Thyroid gland (tissue), 4 donors: Measurements from ENCODE around the gene TGM2. TPM values are rescaled to one million over a fixed set of nuclear protein-coding genes. Genes with fewer than 3 reads are reported as not detected.
A peak's percentile ranks its signal among the peaks of the same experiment; 100 is the strongest.

ENCODE experiments used
- DNase-seq, 2 donors: peaks; one replicate each; pipeline ENCODE4 v3.0.0-alpha.2; 2019
- H3K27ac ChIP-seq, 3 donors: fragments of 200-600 bp; sonication (generic); 1 replicate in 2 of 3; 2 replicates in 1 of 3; pipeline ENCODE4 v1.5.1; 2016 to 2019; ENCODE audit warnings: mild to moderate bottlenecking in 1 of 3, moderate library complexity in 1 of 3
- H3K27me3 ChIP-seq: fragments of 200-600 bp; sonication (generic); one replicate; pipeline ENCODE4 v1.5.1; 2019
- H3K36me3 ChIP-seq, 2 donors: fragments of 200-600 bp; sonication (generic); one replicate each; pipeline ENCODE4 v1.5.1; 2016 to 2019
- H3K4me1 ChIP-seq, 2 donors: fragments of 200-600 bp; sonication (generic); one replicate each; pipeline ENCODE4 v1.5.1; 2017 to 2019
- H3K4me3 ChIP-seq, 3 donors: fragments of 200-600 bp; sonication (generic); replicated peaks in 1 of 3; 1 replicate in 2 of 3; 2 replicates in 1 of 3; pipeline ENCODE4 v1.5.1; 2016; ENCODE audit warnings: mild to moderate bottlenecking in 1 of 3
- H3K9me3 ChIP-seq: fragments of 200-600 bp; sonication (generic); one replicate; pipeline ENCODE4 v1.5.1; 2017
- POLR2A ChIP-seq, 2 donors: fragments of 450-650 bp; IDR thresholded peaks; one replicate each; pipeline ENCODE4 v1.6.1; 2017; ENCODE audit warnings: antibody characterized with exemption in 2 of 2, mild to moderate bottlenecking in 2 of 2, moderate library complexity in 1 of 2
- WGBS, 2 donors: methylation state at CpG; one replicate each; pipeline ENCODE4 v1.1.5; 2017; 5-methylcytosine and 5-hydroxymethylcytosine counted together
- intact Hi-C: fragments of 100-400 bp; cut with DNase I; formaldehyde crosslinking; loops from one replicate; pipeline ENCODE4 v1.15.1; 2023
- total RNA-seq, 4 donors: library from RNA; depleted of rRNA; stranded (reverse); fragments of >200 nt; gene quantifications; one replicate each; pipeline ENCODE4 v1.2.3, GENCODE V29; 2016
- TF ChIP-seq, protein P1 (sequence below), 6 experiments: fragments of 200-600 bp in 3 of 6; fragments of 450-650 bp in 3 of 6; sonication (generic) in 3 of 6; IDR thresholded peaks; one replicate each; pipeline ENCODE4 v1.5.1; 2016 to 2019; ENCODE audit warnings: antibody characterized with exemption in 6 of 6, mild to moderate bottlenecking in 2 of 6, inconsistent platforms in 1 of 6, moderate library complexity in 1 of 6

The TGM2 gene
- total RNA-seq, 4 donors from 2014 or later, result 16.9 to 133 (median 18.4) TPM

DNA sequence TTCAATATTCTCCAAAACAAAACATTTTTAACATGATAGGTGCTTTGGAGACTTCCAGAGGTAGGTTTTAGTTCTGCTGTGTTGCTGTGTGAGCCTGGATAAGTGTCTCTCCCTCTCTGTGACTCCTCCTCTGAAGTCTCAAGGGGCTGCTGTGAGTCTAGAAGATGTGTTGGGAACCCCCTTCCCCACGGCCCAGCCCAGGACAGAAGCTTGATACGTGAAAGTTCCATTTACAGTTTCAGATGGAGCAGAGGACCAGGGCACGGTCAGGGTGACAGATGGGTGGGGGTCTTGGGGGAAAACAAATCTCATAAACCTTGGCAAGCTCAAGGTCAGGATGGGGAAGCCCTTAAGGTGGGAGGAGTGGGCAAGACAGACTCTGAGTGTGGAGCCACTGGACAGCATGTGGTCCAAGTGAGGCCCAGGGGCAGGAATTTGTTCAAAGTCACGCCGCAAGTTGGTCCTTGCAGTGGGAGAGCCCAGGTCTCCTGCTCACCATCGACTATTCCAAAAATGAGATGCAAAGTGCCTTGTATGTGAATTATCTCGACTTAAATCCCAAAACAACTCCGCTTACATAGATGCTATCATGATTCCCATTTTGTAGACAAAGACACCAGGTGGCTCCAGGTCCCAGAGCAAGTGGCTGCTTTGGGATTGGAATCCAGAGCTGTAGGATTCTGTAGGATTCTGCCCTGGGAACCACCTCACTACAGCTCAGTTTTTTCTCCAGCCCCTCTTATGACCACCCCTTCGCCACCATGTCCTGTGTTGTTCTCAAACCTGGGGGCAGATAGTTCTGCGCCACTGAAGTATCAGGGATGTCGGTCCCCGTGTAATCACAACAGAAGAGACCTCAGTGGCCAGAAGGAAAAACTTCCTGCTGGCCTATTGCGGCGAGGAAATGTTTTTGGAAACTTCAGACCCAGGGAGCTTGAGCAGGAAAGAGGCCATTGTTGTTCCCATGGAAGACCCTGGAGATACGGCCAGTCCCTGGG is 1.9 kb downstream of the TGM2 start:
- Histone ChIP-seq H3K27me3 (no peaks in the 10 kb centered on the region), H3K9me3 (no peaks in the 10 kb centered on the region), H3K4me3 (no peak overlapping the region), H3K27ac (peak overlapping the region in 2 of 3 donors; percentile 5 to 31), H3K4me1 (peaks cover 0 to 24% of the 10 kb centered on the region in 2 donors), H3K36me3 (no peaks in the 10 kb centered on the region)
- 67 to 71% methylated on average over 15 of the region's 15 CpGs for WGBS, 2 donors
- no peak for TF ChIP-seq POLR2A (IDR thresholded peaks at IDR 0.05)
- TF ChIP-seq, protein P1, sequence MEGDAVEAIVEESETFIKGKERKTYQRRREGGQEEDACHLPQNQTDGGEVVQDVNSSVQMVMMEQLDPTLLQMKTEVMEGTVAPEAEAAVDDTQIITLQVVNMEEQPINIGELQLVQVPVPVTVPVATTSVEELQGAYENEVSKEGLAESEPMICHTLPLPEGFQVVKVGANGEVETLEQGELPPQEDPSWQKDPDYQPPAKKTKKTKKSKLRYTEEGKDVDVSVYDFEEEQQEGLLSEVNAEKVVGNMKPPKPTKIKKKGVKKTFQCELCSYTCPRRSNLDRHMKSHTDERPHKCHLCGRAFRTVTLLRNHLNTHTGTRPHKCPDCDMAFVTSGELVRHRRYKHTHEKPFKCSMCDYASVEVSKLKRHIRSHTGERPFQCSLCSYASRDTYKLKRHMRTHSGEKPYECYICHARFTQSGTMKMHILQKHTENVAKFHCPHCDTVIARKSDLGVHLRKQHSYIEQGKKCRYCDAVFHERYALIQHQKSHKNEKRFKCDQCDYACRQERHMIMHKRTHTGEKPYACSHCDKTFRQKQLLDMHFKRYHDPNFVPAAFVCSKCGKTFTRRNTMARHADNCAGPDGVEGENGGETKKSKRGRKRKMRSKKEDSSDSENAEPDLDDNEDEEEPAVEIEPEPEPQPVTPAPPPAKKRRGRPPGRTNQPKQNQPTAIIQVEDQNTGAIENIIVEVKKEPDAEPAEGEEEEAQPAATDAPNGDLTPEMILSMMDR (IDR thresholded peaks at IDR 0.05), result no peak
- DNase-seq, result no peak
- intact Hi-C loops, result loop anchor here (5.0 kb wide), 1 partner anchor 86 kb away; no protein-coding TSS in a partner anchor

DNA sequence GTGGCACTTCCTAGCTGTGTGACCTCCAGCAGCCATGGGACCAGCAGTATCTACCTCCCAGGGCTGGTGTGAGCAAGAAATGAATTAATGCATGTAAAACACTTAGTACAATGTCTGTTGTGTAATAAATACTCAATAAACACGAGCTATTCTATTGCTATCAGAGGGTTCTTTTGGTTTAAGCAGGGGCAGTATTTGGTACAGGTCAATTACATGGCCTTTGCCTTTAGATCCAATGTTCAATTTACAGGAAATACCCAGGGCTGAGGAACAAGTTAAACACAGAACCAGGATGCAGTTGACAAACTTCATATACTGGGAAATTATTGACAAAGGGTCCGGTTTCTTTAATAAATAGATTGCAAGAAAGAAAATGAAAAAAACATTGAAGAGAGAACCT is 2.9 kb downstream of the TGM2 start:
- Histone ChIP-seq H3K27ac (no peak overlapping the region), H3K4me3 (no peak overlapping the region), H3K36me3 (no peaks in the 10 kb centered on the region), H3K4me1 (peaks cover 3 to 26% of the 10 kb centered on the region in 2 donors), H3K9me3 (no peaks in the 10 kb centered on the region), H3K27me3 (no peaks in the 10 kb centered on the region)
- DNase-seq, result no peak
- intact Hi-C loops, result loop anchor here (5.0 kb wide), 1 partner anchor 85 kb away; no protein-coding TSS in a partner anchor
- TF ChIP-seq, protein P1 (IDR thresholded peaks at IDR 0.05), result no peak
- no peak for TF ChIP-seq POLR2A (IDR thresholded peaks at IDR 0.05)
- WGBS, 2 donors, result 77 to 79% methylated on average over 2 of the region's 2 CpGs

DNA sequence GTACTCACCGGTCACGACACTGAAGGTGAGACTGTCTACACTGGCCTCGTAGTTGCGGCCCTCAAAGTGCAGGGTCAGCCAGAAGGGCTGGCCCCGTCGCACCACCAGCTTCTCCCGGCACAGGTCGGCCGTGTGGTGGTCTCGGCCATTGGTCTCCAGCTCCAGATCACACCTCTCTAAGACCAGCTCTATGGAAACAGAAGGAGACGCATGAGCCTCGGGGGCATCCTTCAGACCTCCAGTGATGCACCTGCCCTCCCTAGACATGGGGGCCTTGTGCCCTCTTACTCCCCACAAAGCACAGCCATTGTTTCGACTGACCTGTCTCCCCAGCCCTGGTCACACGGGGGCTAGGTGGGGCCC is 3.7 kb downstream of the TGM2 start:
- no peaks in the 10 kb centered on the region for H3K36me3 ChIP-seq

DNA sequence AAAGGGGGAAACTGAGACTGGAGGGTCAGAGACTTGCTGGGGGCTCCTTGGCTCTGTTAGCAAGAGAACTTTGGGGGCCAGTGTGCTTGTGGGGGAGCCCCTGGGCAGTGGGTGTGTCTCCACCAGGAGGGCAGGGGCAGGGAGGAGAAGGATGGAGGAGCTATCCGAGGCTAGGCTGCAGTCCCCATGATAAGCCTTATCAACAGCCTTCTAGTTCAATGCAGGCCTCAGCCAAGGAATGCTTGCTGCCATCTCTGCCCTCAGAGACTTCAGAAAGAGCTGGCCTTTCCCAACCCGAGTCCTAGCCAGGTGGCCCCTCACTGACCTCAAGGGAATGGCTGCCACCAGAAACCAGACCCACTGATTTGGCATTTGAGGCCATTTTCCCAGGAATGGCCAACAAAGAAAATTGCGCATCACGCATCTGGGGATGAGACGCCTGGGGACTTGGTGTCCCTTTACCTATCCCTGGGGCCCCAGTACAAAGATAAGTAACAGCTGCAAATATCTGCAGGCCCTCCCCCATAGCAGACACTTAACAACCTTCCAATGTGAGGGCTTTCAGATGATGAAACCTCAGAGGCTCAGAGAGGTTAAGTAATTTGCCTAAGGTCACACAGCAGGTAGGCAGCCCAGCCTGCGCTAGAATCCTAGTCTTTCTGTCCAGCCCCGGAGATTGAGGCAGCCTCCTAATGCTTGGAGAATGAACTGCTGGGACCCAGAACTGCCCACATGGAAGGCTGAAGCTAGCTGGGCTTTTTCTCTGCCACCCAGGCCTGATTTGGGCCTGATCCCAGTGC is 4.9 kb downstream of the TGM2 start:
- 96% methylated on average over 7 of the region's 7 CpGs for WGBS, 2 donors

More for the DNA sequence above, 3.7 kb downstream of the TGM2 start:
- peaks cover 5 to 34% of the 10 kb centered on the region in 2 donors for H3K4me1 ChIP-seq
- no peak for DNase-seq
- TF ChIP-seq POLR2A (IDR thresholded peaks at IDR 0.05), result no peak
- TF ChIP-seq, protein P1 (IDR thresholded peaks at IDR 0.05), result no peak
- no peak overlapping the region for H3K27ac ChIP-seq
- H3K9me3 ChIP-seq, result no peaks in the 10 kb centered on the region
- intact Hi-C loops, result loop anchor here (5.0 kb wide), 1 partner anchor 84 kb away; no protein-coding TSS in a partner anchor
- no peak overlapping the region for H3K4me3 ChIP-seq
- H3K27me3 ChIP-seq, result no peaks in the 10 kb centered on the region
- 89 to 93% methylated on average over 14 of the region's 14 CpGs for WGBS, 2 donors

More for the DNA sequence above, 4.9 kb downstream of the TGM2 start:
- intact Hi-C loops, result loop anchor here (5.0 kb wide), 1 partner anchor 83 kb away; no protein-coding TSS in a partner anchor
- H3K4me3 ChIP-seq, result no peak overlapping the region
- H3K36me3 ChIP-seq, result no peaks in the 10 kb centered on the region
- peak overlapping the region in 1 of 3 donors; percentile 76 for H3K27ac ChIP-seq
- H3K4me1 ChIP-seq, result peaks cover 5 to 30% of the 10 kb centered on the region in 2 donors
- TF ChIP-seq POLR2A (IDR thresholded peaks at IDR 0.05), result no peak
- TF ChIP-seq, protein P1 (IDR thresholded peaks at IDR 0.05), result no peak
- H3K27me3 ChIP-seq, result no peaks in the 10 kb centered on the region
- no peak for DNase-seq
- H3K9me3 ChIP-seq, result no peaks in the 10 kb centered on the region
